Effector memory CD4-positive, alpha-beta T cell (primary cell): ENCODE measurements around the gene DYNC2LI1.

Experiments used
- DNase-seq, 3 donors: peaks; one replicate each; pipeline ENCODE4 v3.0.0-alpha.2; 2020
- H3K27ac ChIP-seq: 2 replicates; pipeline ENCODE4 v1.7.0; 2013; ENCODE audit warnings: mild to moderate bottlenecking, low read length, moderate library complexity; ENCODE audit not compliant: insufficient read depth, poor library complexity, severe bottlenecking
- H3K27me3 ChIP-seq: replicated peaks from 2 replicates; pipeline ENCODE4 v1.7.0; 2013; ENCODE audit warnings: mild to moderate bottlenecking, low read length; ENCODE audit not compliant: insufficient read depth, control insufficient read depth, poor library complexity, severe bottlenecking
- H3K36me3 ChIP-seq: 2 replicates; pipeline ENCODE4 v1.7.0; 2013; ENCODE audit warnings: mild to moderate bottlenecking, low read length, moderate library complexity; ENCODE audit not compliant: control insufficient read depth, insufficient read depth
- H3K4me1 ChIP-seq: 2 replicates; pipeline ENCODE4 v1.7.0; 2013; ENCODE audit warnings: low read length, mild to moderate bottlenecking; ENCODE audit not compliant: control insufficient read depth, insufficient read depth, poor library complexity, severe bottlenecking
- H3K4me3 ChIP-seq: 2 replicates; pipeline ENCODE4 v1.7.0; 2013; ENCODE audit warnings: low read length, low read depth, mild to moderate bottlenecking; ENCODE audit not compliant: insufficient read depth, poor library complexity, severe bottlenecking
- H3K9me3 ChIP-seq: 2 replicates; pipeline ENCODE4 v1.7.0; 2013; ENCODE audit warnings: mild to moderate bottlenecking, low read length, moderate library complexity; ENCODE audit not compliant: control insufficient read depth

DYNC2LI1 gene

DNA sequence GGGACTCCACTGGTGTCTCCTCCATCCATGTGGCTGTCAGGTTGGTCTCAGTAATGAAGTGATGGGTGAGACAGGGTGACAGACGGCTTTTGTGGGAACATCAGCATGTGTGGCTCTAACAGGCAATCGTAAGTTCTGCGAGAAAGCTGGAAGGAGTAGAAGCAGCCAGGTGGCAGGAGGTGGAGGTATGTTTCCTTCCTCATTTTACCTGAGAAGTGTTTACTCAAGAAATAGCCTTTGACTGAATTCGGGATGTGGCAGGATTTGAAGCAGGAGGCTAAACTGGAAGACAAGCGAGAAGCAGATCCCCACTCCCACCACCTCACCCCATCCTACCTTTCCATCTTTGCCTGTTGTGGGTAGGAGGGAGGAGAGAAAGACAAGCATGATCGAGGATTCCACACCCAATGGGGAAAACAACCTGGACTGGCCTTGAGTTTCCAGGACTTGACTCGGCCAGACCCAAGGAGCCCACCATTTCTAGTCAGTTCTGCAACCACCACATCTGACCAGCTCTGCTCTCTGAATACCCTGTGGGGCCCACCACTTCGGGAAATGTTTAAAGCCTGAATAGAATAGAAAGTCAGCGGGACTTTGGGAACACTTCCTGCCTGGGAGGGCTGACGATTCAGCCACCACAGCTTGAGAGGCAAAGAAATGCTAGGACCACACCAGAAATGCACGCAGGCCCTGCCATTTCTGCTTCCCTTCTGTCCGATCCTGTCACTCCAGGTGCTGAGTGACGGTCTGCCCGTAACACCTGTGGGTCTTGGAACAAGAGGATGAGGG is 66.1 kb downstream of the DYNC2LI1 start:
- no peaks in the 10 kb centered on the region for H3K9me3 ChIP-seq
- no peaks in the 10 kb centered on the region for H3K27me3 ChIP-seq
- no peak for DNase-seq
- H3K36me3 ChIP-seq = no peaks in the 10 kb centered on the region
- H3K4me1 ChIP-seq = no peaks in the 10 kb centered on the region
- no peak overlapping the region for H3K27ac ChIP-seq
- no peak overlapping the region for H3K4me3 ChIP-seq

DNA sequence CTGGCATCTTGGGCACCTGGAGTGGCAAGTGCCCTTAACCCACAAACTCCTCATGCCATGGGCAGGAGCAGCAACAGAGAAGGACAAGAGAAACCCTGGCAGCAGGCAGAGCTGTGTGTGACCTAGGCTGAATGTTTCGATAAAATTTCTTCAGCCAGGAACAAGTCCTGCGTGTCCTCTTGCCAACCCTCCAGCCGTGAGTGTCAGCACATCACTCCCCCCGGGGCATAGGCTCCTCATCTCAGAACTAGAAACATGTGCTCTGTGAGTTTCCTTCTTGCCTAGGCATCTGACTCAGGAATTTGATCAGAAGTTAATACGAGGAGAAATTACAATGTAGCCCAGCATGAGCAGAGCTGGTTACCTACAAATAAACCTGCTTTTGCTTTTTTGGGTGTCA is 67.1 kb downstream of the DYNC2LI1 start:
- Histone ChIP-seq H3K4me3 (no peak overlapping the region), H3K9me3 (no peaks in the 10 kb centered on the region), H3K36me3 (no peaks in the 10 kb centered on the region), H3K4me1 (no peaks in the 10 kb centered on the region), H3K27me3 (no peaks in the 10 kb centered on the region), H3K27ac (no peak overlapping the region)
- DNase-seq = no peak

DNA sequence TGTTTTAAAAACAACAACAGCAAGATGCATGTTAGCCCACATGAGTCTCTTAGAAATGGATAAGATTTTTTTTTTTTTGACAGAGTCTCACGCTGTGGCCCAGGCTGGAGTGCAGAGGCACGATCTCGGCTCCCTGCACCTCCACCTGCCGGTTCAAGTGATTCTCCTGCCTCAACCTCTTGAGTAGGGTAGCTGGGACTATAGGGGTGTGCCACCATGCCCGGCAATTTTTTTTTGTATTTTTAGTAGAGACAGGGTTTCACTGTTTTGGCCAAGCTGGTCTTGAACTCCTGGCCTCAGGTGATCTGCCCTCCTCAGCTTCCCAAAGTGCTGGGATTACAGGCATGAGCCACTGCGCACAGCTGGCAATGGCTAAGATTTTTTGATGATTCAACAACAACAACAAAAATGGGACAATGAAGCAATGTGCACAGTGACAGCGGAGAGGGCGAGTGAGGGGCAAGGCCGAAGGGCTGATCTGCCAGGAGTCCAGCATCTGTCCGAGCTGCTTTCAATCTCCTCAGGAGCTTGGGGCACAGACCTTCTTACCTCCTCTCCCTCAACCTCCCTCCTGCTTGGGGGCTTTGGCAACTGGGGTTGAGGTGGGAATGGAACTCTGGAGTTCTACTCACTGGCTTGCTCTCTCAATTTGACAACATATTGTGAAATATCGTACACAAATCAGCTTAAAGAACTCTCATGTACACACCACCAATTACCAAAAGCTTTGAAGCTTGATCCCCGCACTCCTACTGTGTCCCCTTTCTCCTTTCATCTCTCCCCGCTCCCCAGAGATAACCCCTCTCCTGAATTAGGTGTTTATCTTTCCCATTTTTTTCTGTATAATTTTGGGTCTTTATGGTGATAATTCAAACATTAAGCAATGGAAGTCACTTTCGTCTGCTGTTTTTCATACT is 68.4 kb downstream of the DYNC2LI1 start:
- H3K27me3 ChIP-seq = no peaks in the 10 kb centered on the region
- no peak overlapping the region for H3K27ac ChIP-seq

DNA sequence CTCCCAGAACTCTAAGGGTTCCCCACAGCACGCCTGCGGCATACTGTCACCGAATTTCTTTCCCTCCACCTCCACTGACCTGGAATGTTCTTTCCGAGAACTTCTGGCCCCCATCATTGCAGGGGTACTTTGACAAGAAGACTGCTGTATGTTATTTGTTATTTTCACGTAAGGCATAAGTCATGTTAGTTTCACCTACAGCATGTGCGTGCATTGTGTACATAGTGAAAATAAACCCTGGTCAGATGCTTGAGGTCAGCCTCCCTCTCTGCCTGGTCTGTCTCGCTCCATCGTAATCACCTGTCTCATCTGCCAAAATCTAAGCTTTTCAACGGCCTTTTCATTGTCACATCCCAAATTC is 69.0 kb downstream of the DYNC2LI1 start:
- Histone ChIP-seq H3K36me3 (no peaks in the 10 kb centered on the region), H3K4me1 (no peaks in the 10 kb centered on the region), H3K27me3 (no peaks in the 10 kb centered on the region), H3K4me3 (no peak overlapping the region), H3K9me3 (no peaks in the 10 kb centered on the region), H3K27ac (no peak overlapping the region)
- no peak for DNase-seq

More for the DNA sequence above, 68.4 kb downstream of the DYNC2LI1 start:
- no peak for DNase-seq
- Histone ChIP-seq H3K4me1 (no peaks in the 10 kb centered on the region), H3K9me3 (no peaks in the 10 kb centered on the region), H3K36me3 (no peaks in the 10 kb centered on the region), H3K4me3 (no peak overlapping the region)

DNA sequence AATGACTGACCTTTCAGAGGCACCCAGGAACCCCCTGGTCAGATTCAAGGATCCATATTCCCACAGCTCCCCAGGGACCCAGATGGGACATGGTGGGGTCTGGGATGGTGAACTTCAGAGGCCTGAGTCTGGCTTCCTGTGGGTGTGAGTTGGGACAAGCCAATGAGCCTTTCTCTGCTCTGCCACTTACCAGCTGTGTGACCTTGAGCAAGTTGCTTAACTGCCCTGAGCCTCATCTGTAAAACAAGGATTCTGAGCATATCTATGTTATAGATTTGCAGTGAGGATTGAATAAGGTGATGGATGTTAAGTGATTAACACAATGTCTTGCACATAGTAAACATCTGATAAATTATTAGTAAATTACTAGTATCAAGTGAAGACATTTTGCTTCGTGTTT is 71.3 kb downstream of the DYNC2LI1 start:
- H3K36me3 ChIP-seq = no peaks in the 10 kb centered on the region
- H3K4me3 ChIP-seq = no peak overlapping the region
- no peaks in the 10 kb centered on the region for H3K9me3 ChIP-seq
- no peak overlapping the region for H3K27ac ChIP-seq
- H3K4me1 ChIP-seq = no peaks in the 10 kb centered on the region
- H3K27me3 ChIP-seq = no peaks in the 10 kb centered on the region
- no peak for DNase-seq

DNA sequence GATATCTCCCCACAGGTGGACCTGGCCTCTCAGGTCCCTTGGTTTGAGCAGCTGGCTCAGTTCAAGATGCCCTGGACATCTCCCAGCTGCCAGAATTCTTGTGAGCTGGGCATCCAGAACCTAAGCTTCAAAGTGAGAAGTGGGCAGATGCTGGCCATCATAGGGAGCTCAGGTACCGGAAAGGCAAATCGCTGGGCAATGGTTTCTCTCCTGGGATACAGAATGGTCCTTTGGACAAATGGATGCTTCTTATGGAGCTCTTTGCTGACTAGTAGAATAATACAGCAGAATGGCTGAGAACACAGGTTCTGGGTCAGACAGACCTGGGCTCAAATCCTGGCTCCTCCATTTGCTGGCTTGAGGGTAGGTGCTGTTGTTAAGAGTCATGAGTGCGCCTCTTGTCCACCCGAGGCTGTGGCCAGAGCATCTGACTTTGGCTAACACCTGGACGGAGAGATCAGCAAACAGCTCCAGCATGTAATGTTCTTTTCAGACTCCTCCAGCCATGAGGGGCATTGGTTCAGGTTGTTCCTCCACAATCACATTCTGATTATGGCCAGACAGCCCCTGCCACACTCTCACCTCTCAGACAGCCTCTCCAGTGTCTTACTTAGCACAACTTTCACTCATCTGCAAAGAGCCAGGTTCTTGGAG is 72.4 kb downstream of the DYNC2LI1 start:
- Histone ChIP-seq H3K4me1 (no peaks in the 10 kb centered on the region), H3K27me3 (no peaks in the 10 kb centered on the region), H3K4me3 (no peak overlapping the region), H3K9me3 (no peaks in the 10 kb centered on the region), H3K27ac (no peak overlapping the region), H3K36me3 (no peaks in the 10 kb centered on the region)
- no peak for DNase-seq

DNA sequence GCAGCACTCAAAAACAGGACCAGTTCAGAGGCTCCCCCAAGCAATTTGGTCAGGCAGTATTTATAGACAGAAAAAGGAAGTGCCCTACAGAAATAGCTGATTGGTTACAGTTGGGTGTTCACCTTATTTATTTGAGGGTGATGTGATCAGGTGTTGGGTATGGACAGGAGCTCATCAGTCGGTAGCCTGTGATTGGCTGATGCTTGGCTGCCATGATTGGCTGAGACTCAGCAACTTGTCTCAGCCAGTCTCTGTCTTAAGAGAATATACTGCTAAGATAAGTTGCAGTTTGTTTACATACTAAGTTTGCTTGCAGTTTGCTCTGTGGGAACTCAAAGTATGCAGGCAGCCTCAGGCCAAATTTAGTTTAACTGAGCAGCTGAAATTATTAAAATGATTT is 74.4 kb downstream of the DYNC2LI1 start:
- no peaks in the 10 kb centered on the region for H3K4me1 ChIP-seq
- peaks cover 2% of the 10 kb centered on the region for H3K27me3 ChIP-seq
- H3K9me3 ChIP-seq = no peaks in the 10 kb centered on the region
- no peak overlapping the region for H3K4me3 ChIP-seq
- H3K27ac ChIP-seq = no peak overlapping the region
- H3K36me3 ChIP-seq = no peaks in the 10 kb centered on the region
- DNase-seq = no peak

DNA sequence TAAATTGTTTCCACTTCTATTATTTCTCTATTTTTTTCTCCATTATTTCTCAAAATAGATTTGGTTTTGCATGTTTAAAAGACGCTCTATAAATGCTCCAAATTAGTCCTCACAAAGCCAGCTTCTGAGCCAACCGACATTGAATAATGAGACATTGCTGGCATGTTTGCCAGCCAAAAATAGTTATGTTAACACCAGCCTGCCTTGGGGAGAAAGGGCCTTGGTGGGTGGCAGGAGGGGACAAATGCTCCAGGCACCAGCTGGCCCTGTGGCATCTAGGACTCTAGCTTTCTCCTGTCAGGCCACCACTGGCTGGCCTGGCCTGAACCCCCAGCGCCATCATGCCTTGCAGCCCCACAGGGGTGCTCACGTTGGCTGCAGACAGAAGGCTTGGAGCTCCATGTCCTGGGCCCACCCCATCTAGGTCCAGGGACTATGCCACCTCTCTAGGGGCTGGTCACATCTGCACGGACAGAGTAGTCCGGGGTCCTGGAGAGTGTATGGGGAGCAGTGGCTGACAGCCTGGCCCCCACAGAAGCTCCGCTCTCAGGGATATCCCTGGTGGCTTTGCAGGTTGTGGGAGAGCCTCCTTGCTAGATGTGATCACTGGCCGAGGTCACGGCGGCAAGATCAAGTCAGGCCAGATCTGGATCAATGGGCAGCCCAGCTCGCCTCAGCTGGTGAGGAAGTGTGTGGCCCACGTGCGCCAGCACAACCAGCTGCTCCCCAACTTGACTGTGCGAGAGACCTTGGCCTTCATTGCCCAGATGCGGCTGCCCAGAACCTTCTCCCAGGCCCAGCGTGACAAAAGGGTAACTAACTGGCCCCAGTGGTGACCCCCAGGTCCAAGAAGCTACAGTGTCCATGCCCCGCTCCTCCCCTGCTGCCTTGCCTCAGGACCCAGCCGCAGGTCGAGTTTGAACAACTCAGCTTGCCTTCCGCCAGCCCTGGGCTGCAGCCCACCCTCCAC is 77.5 kb downstream of the DYNC2LI1 start:
- Histone ChIP-seq H3K27ac (no peak overlapping the region), H3K9me3 (no peaks in the 10 kb centered on the region), H3K27me3 (peaks cover 4% of the 10 kb centered on the region), H3K4me1 (no peaks in the 10 kb centered on the region), H3K4me3 (no peak overlapping the region), H3K36me3 (no peaks in the 10 kb centered on the region)
- no peak for DNase-seq

DNA sequence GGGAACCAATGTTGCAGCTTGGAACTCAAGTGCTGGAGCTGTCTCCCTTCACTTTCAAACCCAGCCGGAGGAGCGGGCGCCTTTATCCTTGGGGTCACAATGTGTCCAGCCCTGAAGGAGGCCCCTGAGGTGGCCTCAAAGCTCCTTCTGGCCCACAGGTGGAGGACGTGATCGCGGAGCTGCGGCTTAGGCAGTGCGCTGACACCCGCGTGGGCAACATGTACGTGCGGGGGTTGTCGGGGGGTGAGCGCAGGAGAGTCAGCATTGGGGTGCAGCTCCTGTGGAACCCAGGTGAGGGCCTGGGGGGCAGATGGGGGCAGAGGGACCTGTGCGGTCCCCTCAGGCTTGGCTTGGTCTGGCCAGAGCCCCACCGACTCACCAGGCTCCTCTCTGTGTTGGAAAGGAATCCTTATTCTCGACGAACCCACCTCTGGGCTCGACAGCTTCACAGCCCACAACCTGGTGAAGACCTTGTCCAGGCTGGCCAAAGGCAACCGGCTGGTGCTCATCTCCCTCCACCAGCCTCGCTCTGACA is 78.4 kb downstream of the DYNC2LI1 start:
- H3K36me3 ChIP-seq = no peaks in the 10 kb centered on the region
- DNase-seq = no peak
- no peak overlapping the region for H3K4me3 ChIP-seq
- no peak overlapping the region for H3K27ac ChIP-seq
- H3K27me3 ChIP-seq = peaks cover 4% of the 10 kb centered on the region
- H3K9me3 ChIP-seq = no peaks in the 10 kb centered on the region
- no peaks in the 10 kb centered on the region for H3K4me1 ChIP-seq
